SK-N-SH (cell line): Measurements from ENCODE around the gene ARL5C.

Experiments used
- ELF1 ChIP-seq: IDR thresholded peaks from 2 replicates; pipeline ENCODE4 v1.4.0; 2012
- FOXM1 ChIP-seq: IDR thresholded peaks from 2 replicates; pipeline ENCODE4 v1.4.0; 2012; ENCODE audit warnings: low read depth, mild to moderate bottlenecking
- GABPA ChIP-seq: IDR thresholded peaks from 2 replicates; pipeline ENCODE4 v1.4.0; 2012; ENCODE audit warnings: low read depth, mild to moderate bottlenecking
- JUND ChIP-seq: IDR thresholded peaks from 2 replicates; pipeline ENCODE4 v1.4.0; 2012
- POLR2AphosphoS5 ChIP-seq: IDR thresholded peaks from 2 replicates; pipeline ENCODE4 v1.6.1; 2012; ENCODE audit warnings: low read depth, low read length
- TCF12 ChIP-seq: IDR thresholded peaks from 2 replicates; pipeline ENCODE4 v1.4.0; 2012
- YY1 ChIP-seq: IDR thresholded peaks from 2 replicates; pipeline ENCODE4 v1.4.0; 2012; ENCODE audit warnings: low read depth, mild to moderate bottlenecking
- TF ChIP-seq, protein P1 (sequence below): fragments of 200-600 bp; sonication (generic); IDR thresholded peaks from 2 replicates; pipeline ENCODE4 v1.6.1; 2017; ENCODE audit warnings: antibody characterized with exemption, mild to moderate bottlenecking, moderate library complexity
- TF ChIP-seq, protein P2 (sequence below): fragments of 150-350 bp; IDR thresholded peaks from 2 replicates; pipeline ENCODE4 v1.6.1; 2017; ENCODE audit warnings: antibody characterized with exemption, low read length, low read depth, borderline replicate concordance

DNA sequence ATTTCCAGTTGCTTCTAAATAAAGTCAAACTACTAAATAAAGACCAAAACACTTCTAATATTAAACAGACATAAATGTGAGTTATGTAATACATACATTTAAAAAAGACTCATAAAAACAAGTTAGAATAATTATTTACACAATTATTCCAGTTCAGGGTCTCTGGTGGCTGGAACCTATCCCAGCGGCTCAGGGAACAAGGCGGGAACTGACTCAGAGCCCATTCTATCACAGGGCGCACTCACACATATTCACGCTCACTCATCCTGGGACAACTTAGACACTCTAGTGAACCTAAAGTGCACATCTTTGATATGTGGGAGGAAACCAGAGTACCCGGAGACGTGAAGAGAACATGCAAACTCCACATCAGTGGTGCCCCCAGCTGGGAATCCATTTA, 39.5 kb downstream of the ARL5C start:
- TF ChIP-seq POLR2AphosphoS5 (no peak), YY1 (no peak), JUND (no peak), GABPA (no peak), TCF12 (no peak), FOXM1 (no peak), ELF1 (no peak)
- TF ChIP-seq, protein P1, sequence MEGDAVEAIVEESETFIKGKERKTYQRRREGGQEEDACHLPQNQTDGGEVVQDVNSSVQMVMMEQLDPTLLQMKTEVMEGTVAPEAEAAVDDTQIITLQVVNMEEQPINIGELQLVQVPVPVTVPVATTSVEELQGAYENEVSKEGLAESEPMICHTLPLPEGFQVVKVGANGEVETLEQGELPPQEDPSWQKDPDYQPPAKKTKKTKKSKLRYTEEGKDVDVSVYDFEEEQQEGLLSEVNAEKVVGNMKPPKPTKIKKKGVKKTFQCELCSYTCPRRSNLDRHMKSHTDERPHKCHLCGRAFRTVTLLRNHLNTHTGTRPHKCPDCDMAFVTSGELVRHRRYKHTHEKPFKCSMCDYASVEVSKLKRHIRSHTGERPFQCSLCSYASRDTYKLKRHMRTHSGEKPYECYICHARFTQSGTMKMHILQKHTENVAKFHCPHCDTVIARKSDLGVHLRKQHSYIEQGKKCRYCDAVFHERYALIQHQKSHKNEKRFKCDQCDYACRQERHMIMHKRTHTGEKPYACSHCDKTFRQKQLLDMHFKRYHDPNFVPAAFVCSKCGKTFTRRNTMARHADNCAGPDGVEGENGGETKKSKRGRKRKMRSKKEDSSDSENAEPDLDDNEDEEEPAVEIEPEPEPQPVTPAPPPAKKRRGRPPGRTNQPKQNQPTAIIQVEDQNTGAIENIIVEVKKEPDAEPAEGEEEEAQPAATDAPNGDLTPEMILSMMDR, result no peak
- TF ChIP-seq, protein P2, sequence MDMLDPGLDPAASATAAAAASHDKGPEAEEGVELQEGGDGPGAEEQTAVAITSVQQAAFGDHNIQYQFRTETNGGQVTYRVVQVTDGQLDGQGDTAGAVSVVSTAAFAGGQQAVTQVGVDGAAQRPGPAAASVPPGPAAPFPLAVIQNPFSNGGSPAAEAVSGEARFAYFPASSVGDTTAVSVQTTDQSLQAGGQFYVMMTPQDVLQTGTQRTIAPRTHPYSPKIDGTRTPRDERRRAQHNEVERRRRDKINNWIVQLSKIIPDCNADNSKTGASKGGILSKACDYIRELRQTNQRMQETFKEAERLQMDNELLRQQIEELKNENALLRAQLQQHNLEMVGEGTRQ, result no peak
